GM19328 (cell line): ENCODE data around the gene PBRM1.
"Not testable (repeated sequence)": the region's sequence is repeated elsewhere in the genome, so short reads cannot be mapped to it uniquely, and the experiment has no call there.

ENCODE experiments used
- ATAC-seq: cut with Tn5 transposase; IDR thresholded peaks from one replicate; pipeline ENCODE4 v1.9.1; 2021; ENCODE audit warnings: mild to moderate bottlenecking, moderate library complexity; ENCODE audit not compliant: unreplicated experiment

Gene PBRM1

DNA sequence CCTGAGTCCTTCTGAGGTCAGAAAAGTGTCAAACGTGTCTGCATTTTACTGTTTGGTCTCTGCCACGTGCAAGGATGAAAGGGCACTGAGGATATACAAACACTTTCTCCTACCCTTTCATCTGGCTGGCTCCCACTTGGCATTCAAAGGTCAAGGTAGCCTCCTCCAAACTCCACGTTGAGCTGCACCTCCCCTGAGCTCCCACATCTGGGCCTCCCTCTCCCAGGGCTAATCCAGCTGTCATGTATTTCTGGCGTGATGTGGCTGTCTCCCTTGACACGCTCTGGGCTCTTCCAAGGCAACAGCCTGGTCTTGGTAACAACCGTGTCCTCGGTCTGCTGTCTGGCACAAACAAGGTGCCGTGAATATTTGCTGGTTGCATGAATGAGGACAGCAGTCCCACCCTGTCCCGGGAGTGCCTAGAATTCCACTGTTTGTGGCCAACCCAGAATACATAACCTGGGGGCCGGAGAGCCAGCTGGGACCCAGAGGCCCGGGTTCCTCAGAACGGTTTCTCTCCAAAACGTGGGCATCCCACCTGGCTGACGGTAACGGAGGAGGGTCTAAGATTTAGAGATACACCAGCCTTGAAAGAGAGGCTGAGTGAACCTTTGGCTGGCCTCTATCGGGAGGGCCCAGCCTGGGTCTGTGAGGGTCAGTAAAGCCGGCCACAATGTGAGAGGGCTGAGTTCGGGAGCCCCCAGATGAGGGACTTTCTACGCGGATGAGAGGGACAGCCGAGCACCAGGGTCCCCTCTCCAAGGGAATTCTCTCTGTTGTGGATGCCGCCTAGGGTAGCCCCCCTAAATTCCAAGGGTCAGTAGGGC is 19.1 kb upstream of the PBRM1 start:
- ATAC-seq, result no peak

DNA sequence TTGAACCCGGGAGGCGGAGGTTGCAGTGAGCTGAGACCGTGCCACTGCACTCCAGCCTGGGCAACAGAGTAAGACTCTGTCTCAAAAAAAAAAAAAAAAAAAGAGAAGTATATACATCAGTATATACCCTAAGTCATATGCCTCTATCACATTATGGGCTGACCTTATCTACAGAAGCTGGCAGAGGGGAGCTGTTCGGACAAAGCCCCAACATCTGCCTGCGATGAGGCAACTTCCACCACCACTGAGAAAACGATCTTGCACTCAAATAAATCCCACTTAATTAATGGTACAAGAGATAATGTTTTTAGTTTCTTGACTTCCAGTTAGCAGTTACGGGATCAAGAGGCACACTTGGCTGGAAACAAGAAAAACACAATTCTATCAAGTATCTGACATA is 17.6 kb upstream of the PBRM1 start:
- no peak for ATAC-seq

DNA sequence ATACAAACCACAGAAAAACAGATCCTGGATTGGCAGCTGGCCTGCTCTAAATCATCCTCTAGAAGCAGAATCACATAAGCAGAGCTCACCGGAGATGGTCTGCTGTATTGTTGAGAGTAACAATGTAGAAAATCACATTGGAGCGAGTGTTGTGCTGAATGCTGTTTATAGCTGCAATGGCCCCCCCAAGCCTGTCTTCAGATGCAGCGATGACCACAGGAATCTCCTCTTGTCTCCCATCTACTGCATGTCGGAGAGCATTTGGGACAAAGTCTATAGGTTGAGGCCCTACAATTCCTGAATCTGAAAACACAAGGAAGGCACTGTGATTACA is 11.9 kb upstream of the PBRM1 start:
- ATAC-seq, result no peak

DNA sequence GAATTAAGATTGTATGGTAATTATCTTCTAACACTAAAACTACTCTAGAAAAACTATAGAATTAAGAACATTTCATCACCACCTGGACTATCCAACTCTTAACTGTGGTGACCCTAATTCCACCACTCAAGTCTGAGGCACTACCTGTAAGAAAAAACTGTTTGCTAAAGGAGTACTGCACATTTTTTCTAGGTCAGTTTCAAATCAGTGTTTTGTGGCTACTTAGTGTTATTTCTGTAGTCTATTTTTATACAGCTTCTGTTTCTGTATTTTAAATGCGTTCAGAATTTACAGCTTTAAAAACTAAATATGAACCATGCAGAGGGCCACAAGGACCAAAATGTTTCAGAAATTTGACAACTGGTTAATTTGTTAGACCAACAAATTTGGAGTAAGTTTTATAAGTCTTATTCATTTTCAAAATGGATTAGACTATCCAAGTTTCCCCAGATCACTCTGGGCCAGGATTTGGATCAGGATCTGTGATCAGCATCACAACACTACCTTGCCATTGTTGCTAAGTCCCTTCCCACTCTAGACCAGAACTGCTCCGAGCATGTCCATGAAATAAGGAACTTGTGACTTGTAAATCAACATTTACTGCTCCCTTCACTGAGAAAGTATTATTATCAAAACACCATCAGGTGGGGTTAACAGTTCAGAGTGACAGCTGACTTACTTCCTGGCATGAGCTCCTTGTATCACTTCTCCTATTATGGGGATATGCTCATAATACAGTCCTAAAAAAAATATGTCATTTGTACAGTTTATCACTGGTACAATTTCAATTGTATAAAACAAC is 11.3 kb upstream of the PBRM1 start:
- ATAC-seq, result no peak

DNA sequence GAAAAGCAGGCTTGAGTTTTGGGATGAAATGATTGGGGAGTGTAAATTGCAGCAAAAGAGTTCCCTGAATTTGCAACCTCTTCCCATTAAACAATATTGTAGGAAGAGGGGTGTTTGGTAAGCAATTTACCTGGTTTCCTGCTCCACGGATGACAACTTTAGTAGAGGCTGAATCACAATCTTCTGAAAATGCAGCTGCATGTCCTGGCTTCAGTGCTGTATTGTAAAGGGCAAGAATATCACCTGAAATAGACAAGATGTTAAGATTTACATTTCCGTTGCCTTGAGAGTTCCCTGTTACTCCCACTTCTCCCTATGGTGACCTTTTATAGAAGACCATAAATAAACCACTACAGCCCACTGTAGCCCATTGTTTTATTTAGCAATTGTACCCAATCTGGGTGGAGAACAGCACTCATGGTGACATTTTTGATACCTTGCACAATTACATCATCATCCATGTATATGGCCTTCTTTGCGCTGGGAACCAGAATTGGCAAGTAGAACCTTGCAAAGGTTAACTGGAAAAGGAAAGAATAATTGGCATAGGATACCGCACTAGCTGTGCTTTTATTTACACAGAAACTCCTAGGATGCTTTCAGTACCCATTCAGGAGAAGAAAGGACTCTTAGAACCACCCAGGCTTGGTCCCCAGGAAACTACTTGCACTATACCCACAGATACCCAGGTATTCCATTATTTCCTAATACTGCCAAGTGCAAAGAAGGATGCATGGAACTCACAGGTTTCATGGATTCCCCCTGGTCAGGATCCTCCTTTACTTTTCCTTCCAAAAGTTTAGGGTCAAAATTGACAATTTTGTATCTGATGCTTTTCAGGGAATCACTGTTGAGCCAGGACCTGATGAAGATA is 10.3 kb upstream of the PBRM1 start:
- no peak for ATAC-seq

DNA sequence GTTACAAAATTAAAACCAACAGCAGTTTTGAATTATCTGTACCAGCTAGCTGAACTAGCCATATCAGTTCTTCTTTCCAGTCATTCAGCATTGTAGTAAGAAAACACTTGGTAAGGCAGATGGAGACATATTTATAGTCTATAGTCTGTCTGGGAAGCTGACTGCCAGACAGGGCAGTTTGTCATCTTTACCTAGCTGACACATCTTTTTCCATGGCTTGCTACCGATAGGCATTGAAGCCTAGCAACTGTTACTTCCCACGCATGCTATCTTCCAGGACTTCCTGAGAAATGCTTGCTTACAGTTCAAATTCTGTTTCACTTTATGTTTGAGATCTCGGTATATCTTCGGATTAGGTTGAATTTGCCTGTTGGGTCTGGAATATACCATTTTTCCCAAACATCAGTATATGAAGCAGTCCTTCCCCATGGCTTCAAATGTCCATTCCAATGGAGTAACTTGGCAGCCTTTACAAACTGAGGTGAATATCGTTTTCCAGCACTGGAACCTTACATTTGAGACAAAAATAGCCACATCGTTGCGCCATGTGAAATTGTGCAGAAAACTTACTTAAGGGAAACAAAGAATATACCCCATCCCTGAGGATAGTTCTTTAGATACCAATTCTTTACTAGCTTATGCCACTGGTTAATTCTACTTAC is 8.9 kb upstream of the PBRM1 start:
- ATAC-seq, result no peak

DNA sequence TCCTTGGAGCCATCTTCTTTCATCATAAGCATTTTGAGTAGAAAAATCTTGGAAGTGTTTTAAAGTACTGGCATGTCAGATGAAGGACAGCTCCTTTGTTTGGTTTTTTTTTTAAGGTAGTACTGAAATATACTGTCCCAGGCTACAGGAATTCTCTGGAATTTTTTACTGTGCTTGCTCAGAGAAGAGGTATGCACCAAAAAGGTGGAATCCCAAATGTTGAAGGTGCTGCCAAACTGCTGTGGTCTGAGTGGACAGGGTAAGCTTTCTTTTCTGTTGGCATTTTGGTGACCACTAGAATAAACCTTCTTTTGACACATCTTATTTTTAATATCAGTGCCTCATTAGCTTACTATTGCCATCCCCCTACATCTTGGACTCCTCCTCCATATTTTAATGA is 7.4 kb upstream of the PBRM1 start:
- no peak for ATAC-seq

DNA sequence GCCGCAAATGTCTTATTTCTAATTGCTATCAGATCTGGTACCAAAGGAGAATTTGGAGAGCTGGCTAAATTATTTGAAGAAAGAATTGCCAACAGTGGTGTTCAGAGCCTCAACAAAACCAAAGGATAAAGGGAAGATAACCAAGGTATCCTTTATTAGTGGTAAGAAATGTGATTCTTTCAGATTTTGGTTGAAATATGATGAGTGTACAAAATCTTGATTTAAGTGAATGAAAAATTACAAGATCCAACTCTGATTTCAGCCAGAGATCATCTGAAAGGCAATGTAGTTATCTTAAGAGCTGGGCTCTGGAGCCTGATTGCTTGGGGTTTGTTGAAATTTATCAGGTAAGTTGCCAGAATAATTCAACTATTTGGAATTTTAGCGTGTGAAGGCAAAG is 4.8 kb upstream of the PBRM1 start:
- no peak for ATAC-seq

DNA sequence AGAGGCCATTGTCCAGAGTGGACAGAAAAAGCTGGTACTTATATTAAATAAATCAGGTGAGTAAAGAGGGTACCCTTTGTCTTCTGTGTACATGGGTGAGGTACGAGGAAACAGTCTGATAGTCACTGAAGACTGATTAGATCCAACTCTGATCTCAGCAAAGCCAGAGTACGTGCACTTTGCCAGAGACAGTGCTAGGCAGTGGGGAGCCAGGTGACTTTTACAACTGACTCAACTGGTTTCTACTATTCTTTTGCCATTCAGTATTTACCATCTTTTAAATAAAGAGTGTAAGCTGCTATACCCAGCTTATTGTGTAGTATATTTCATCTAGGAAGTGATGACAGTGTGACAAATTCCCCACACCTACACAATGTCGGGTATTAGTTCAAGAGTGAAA is 3.4 kb upstream of the PBRM1 start:
- ATAC-seq, result no peak

DNA sequence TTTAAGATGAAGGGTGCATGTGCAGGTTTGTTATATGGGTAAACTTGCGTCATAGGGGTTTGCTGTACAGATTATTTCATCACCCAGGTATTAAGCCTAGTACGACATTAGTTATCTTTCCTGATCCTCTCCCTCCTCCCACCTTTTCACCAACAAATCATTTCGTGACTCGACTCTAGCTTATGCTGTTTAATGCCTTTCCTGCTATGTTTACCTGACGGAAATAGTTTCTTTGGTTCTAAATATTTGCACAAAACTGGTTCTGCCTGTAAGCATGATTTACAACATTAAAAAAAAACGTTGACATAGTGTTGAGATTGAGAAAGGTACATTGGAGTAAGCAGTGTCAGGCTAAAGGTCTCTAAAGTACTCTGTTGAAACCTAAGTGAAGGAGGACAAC is 2.6 kb upstream of the PBRM1 start:
- ATAC-seq, result no peak

DNA sequence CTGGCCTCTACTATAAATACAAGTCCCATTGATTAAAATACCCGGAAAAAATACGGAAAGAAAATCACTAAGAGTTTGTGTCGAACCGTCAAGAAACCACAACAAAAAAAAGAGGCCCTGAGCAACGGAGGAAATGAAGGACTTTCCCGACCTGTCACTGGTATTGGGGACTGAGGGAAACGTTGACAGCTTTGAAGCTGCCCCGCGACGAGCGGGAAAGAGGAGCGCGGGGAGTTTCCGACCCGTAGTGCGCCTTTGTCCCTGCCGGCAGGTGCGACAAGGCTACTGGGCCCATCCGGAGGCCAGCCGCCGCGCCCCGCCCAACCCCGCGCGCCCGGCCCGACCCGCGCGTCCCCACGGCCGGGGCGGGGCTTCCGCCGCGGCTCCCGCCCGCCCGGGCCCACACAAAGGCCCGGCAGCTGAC is 416 bp downstream of the PBRM1 start:
- ATAC-seq, result peak; percentile 82

DNA sequence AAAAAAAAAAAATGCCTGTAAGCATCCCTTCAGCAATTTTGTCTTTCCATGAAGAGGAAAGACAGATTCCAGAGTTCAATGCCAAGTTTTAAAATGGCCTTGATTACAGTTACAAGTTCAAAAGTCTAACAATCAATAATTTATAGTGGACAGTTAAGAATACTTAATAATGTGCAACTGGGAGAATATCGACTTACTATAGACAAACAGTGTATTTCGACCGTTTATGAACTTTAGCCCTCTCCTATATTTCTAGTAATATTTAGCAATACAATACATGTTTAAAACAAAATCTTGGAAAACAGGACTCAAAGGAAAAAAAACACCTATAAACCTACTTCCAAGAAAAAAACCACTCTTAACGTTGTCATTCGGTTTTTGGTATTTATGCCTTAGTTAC is 1.5 kb downstream of the PBRM1 start:
- ATAC-seq, result no peak

DNA sequence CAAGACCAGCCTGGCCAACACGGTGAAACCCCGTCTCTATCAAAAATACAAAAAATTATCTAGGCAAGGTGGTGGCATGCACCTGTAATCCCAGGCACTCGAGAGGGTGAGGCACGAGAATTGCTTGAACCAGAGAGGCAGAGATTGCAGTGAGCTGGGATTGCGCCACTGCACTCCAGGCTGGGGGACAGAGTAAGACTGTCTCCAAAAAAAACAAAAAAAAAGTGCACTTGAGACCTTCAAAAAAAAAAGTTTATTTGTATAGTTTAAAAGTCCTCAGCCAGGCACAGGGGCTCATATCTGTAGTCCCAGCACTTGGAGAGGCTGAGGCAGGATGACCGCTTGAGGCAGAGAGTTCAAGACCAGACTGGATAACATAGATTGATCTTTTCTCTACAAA is 2.1 kb downstream of the PBRM1 start:
- no peak for ATAC-seq

DNA sequence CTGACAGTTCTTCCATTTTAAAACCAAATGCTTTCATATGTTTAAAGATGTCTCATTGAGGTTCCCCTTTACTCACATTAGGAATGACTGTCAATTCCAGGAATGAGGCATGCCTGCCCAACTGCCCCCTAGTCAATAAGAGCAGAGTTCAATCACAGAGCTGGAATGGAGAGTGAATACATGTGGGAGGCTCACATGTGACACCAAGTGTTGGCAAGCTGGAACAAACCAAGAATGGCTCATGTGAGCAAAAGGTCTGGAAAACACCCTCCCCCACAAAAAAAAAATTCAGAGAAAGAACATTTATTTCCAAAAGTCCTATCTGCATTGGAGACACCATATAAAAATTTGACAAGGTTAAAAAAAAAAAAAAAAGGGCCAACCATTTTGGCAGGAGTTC is 3.7 kb downstream of the PBRM1 start:
- no peak for ATAC-seq

DNA sequence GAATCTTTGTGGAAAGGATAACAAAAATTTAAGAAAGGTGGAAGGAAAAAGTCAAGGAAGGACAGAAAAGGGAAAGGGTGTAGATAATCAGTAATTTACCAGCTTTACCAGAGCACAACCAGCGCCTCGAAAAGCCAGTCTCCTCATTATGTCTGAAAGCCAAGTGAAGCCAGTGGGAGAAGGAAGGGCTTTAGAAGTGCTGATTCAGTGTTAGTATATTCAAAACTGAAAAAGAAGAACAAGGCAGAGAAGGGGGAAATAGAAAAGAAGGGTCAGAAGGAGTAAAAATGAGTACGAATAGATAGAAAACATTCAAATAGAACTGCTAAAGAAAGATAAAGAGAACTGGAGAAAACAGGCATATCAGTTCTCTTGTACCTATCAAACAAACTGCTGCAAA is 4.1 kb downstream of the PBRM1 start:
- no peak for ATAC-seq

DNA sequence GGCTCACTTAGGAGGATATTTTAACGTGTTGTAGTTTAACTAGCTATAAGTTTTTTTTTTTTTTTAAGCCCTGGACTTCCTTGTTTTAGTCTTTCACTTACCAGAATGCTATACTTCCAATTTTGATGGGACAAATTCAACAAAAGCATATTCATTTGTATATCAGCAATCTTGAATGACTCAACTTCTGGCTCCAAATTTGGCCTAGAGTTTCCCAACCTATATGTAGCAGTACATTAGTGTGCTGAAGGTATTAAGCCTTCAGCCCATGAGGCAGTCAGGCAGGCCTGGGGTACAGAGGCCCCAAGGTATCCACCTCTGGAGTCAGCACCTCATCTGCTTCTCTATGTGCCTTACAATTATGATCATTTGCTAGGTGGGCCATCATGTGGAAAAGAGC is 5.9 kb downstream of the PBRM1 start:
- no peak for ATAC-seq

DNA sequence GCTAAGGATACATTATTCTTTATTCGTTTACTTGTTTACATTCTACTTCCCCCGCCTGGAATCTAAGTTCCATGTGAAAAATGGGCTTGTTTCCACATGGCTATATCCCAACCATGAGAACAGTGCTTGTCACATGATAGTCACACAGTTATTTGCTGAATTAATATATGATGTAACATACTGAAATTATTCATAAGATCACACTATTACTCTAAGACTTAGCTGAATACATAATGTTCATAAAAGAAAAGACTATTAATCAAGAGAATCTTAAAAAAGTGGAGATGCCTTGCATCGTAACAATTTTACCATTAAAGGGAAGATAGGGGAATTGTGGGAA is 6.5 kb downstream of the PBRM1 start:
- no peak for ATAC-seq

DNA sequence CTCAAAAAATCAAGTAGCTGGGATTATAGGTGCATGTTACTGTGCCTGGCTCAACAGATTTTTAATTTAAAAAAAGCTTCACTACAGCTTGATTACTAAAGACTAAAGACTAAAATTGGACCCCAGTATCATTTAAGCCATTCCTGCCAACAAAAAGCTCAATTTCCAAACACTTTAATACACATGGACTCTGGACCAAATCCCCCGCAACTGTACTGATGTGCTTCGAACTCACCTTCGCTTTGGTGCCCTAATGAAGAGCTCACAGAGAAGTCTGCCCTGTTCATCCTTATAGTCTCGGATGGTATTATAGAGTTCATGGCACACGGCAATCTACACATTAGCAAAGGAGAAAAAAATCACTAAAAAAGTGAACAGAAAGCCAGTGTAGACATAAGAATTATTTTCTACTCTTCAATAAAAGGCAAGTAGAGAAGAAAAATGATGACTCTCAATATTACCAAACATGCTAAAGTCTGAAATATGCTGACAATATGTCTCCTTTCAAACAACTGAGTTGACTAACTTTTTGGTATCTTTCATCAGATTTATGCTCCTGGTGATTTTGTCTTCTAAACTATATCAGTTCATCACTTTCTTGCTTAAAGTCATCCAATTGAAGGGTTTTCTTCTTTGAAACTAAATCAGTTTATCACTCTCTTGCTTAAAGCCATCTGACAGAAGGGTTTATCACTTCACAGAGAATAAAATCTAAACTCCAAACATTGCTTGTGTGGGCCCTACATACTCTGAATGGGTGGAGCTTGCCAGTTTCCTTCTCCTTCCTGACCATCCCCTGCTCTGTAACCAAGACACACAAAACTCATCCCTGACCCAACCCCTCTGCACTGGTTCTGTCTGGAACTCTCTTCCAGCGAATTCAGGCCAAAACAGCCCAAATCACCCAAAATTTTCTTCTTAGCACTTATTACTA is 7.2 kb downstream of the PBRM1 start:
- ATAC-seq, result no peak

DNA sequence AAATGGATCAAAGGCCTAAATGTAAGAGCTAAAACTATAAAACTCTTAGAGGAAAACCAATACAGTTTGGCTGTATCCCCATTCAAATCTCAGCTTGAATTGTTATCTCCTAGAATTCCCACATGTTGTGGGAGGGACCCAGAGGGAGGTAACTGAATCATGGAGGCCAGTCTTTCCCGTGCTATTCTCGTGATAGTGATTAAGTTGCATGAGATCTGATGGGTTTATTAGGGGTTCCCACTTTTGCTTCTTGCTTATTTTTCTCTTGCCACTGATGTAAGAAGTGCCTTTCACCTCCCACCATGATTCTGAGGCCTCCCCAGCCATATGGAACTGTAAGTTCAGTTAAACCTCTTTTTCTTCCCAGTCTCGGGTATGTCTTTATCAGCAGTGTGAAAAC is 9.5 kb downstream of the PBRM1 start:
- not testable (repeated sequence) for ATAC-seq

DNA sequence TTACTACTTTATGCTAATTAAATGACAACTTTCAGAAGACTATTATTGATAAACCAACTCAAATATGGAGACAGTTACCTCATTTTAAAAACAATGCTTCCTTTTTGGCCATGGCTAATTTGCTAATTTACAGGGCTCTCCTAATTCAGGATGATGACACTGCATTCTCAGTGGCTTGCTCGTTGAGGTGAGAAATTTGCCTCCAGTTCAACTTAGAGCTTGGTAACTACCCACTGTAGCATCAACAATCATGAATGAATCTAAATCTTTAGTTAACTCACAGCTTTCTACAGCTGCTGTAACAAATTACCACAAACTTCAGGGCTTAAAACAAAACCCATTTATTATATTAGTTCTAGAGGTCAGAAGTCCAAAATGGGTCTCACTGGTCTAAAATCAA is 14.0 kb downstream of the PBRM1 start:
- ATAC-seq, result no peak
